Fibroblast of lung (primary cell): ENCODE measurements around the gene LMNA. TPM values are rescaled to one million over a fixed set of nuclear protein-coding genes. Genes with fewer than 3 reads are reported as not detected.

Experiments
- DNase-seq, 2 donors: peaks; one replicate each; pipeline versions ENCODE4 v3.0.0 to v3.0.0-alpha.2; 2010; ENCODE audit warnings: low read depth in 2 of 2
- H2AFZ ChIP-seq: 2 replicates; pipeline ENCODE4 v1.5.1; 2012; ENCODE audit warnings: low read length, control low read depth, inconsistent platforms
- H3K27ac ChIP-seq: 2 replicates; pipeline ENCODE4 v1.5.1; 2011; ENCODE audit warnings: low read length, control low read depth; ENCODE audit not compliant: insufficient read depth
- H3K27me3 ChIP-seq: 2 replicates; pipeline ENCODE4 v1.5.1; 2011; ENCODE audit warnings: mild to moderate bottlenecking, low read length; ENCODE audit not compliant: control insufficient read depth, insufficient read depth
- H3K36me3 ChIP-seq: 2 replicates; pipeline ENCODE4 v1.5.1; 2011; ENCODE audit warnings: low read length; ENCODE audit not compliant: control insufficient read depth, insufficient read depth
- H3K4me1 ChIP-seq: 2 replicates; pipeline ENCODE4 v1.5.1; 2011; ENCODE audit warnings: low read length; ENCODE audit not compliant: control insufficient read depth, insufficient read depth; ENCODE audit errors: extremely low read depth
- H3K4me2 ChIP-seq: 2 replicates; pipeline ENCODE4 v1.5.1; 2011; ENCODE audit warnings: low read length, control low read depth; ENCODE audit not compliant: insufficient read depth; ENCODE audit errors: extremely low read depth
- H3K4me3 ChIP-seq, 4 experiments: fragments of 200-600 bp in 1 of 4; sonication (generic) in 1 of 4; replicated peaks in 1 of 4; 2 replicates each; pipeline ENCODE4 v1.5.1; 2011 to 2016; ENCODE audit warnings: low read length in 4 of 4, low read depth in 3 of 4, mild to moderate bottlenecking in 3 of 4, control low read depth in 2 of 4, inconsistent platforms in 1 of 4, mixed read lengths in 1 of 4; ENCODE audit not compliant: insufficient read depth in 1 of 4; ENCODE audit errors: control extremely low read depth in 1 of 4
- H3K79me2 ChIP-seq: 2 replicates; pipeline ENCODE4 v1.5.1; 2012; ENCODE audit warnings: mild to moderate bottlenecking, low read length, inconsistent platforms; ENCODE audit not compliant: control insufficient read depth, insufficient read depth
- H3K9ac ChIP-seq: 2 replicates; pipeline ENCODE4 v1.5.1; 2011; ENCODE audit warnings: mild to moderate bottlenecking, low read length, control low read depth; ENCODE audit not compliant: insufficient read depth
- H3K9me3 ChIP-seq: 2 replicates; pipeline ENCODE4 v1.5.1; 2012; ENCODE audit warnings: low read depth, low read length; ENCODE audit not compliant: control insufficient read depth, insufficient read depth
- H4K20me1 ChIP-seq: 2 replicates; pipeline ENCODE4 v1.5.1; 2011; ENCODE audit warnings: low read length; ENCODE audit not compliant: control insufficient read depth, insufficient read depth; ENCODE audit errors: extremely low read depth
- CTCF ChIP-seq, 2 donors: IDR thresholded peaks in 1 of 2; conservative IDR thresholded peaks in 1 of 2; 1 replicate in 1 of 2; 2 replicates in 1 of 2; pipeline ENCODE4 v1.5.1; 2011 to 2012; ENCODE audit warnings: low read length in 2 of 2, control low read depth in 1 of 2, inconsistent platforms in 1 of 2, low read depth in 1 of 2, mild to moderate bottlenecking in 1 of 2
- EZH2 ChIP-seq: IDR thresholded peaks from 2 replicates; pipeline ENCODE4 v1.5.1; 2012; ENCODE audit warnings: low read length, control low read depth, mild to moderate bottlenecking; ENCODE audit errors: missing control alignments
- polyA plus RNA-seq, 2 donors: library from polyadenylated mRNA; depleted of rRNA in 1 of 2; stranded (reverse) in 1 of 2; unstranded in 1 of 2; fragments of >200 nt; gene quantifications; 2 replicates each; pipeline ENCODE4 v1.2.1, GENCODE V29; 2011 to 2012; ENCODE audit warnings: missing spikeins in 1 of 2
- total RNA-seq: library from RNA; depleted of rRNA; stranded (reverse); fragments of >200 nt; gene quantifications from 2 replicates; pipeline ENCODE4 v1.2.1, GENCODE V29; 2014

Gene LMNA
- total and polyA plus RNA-seq, 2 donors (not counting 1 experiment from before 2014, with no cell fraction given): 613 to 1,150 TPM

- no peak for DNase-seq
- Histone ChIP-seq H2AFZ (no peak overlapping the region), H3K9ac (no peak overlapping the region), H3K9me3 (no peaks in the 10 kb centered on the region), H3K27me3 (no peaks in the 10 kb centered on the region), H3K27ac (no peak overlapping the region), H3K79me2 (no peaks in the 10 kb centered on the region), H3K36me3 (peaks cover 2% of the 10 kb centered on the region), H3K4me2 (peak overlapping the region; percentile 3), H3K4me3 (peak overlapping the region in 2 of 4 experiments; percentile 72 to 75), H3K4me1 (no peaks in the 10 kb centered on the region), H4K20me1 (no peaks in the 10 kb centered on the region)
- no peak for TF ChIP-seq EZH2
- no peak for TF ChIP-seq CTCF (conservative IDR thresholded peaks at IDR 0.05 in 1 of 2, IDR thresholded peaks at IDR 0.05 in 1 of 2; ENCODE audit: low read depth in 1 of 2, low read length in 2 of 2)
Observed at GRCh38 chr1:156079762-156080161, 34.7 kb upstream of the LMNA start.

- Histone ChIP-seq H3K9ac (no peak overlapping the region), H3K79me2 (no peaks in the 10 kb centered on the region), H3K4me2 (peak overlapping the region; percentile 92), H3K4me3 (peak overlapping the region; percentile 55 to 75 (median 67)), H4K20me1 (no peaks in the 10 kb centered on the region), H3K4me1 (no peaks in the 10 kb centered on the region), H3K27ac (no peak overlapping the region), H2AFZ (no peak overlapping the region), H3K27me3 (no peaks in the 10 kb centered on the region), H3K36me3 (peaks cover 2% of the 10 kb centered on the region), H3K9me3 (no peaks in the 10 kb centered on the region)
- no peak for DNase-seq
- no peak for TF ChIP-seq EZH2
- TF ChIP-seq CTCF (conservative IDR thresholded peaks at IDR 0.05 in 1 of 2, IDR thresholded peaks at IDR 0.05 in 1 of 2; ENCODE audit: low read depth in 1 of 2, low read length in 2 of 2): no peak
Observed at GRCh38 chr1:156080241-156080862, 34.2 kb upstream of the LMNA start.

GRCh38 chr1:156080863-156081179, 33.7 kb upstream of the LMNA start:
- H3K27me3 ChIP-seq: no peaks in the 10 kb centered on the region
- no peaks in the 10 kb centered on the region for H3K4me1 ChIP-seq
- peaks cover 2% of the 10 kb centered on the region for H3K36me3 ChIP-seq
- H4K20me1 ChIP-seq: no peaks in the 10 kb centered on the region
- no peaks in the 10 kb centered on the region for H3K79me2 ChIP-seq
- TF ChIP-seq CTCF (conservative IDR thresholded peaks at IDR 0.05 in 1 of 2, IDR thresholded peaks at IDR 0.05 in 1 of 2; ENCODE audit: low read depth in 1 of 2, low read length in 2 of 2) (no peak), EZH2 (no peak)
- no peak for DNase-seq
- no peak overlapping the region for H2AFZ ChIP-seq
- H3K27ac ChIP-seq: no peak overlapping the region
- H3K9me3 ChIP-seq: no peaks in the 10 kb centered on the region
- no peak overlapping the region for H3K9ac ChIP-seq
- H3K4me2 ChIP-seq: peak overlapping the region; percentile 92
- H3K4me3 ChIP-seq: peak overlapping the region; percentile 55 to 75 (median 67)
